T-cell (primary cell): Measurements from ENCODE around the gene LIPI. TPM values are rescaled to one million over a fixed set of nuclear protein-coding genes. Genes with fewer than 3 reads are reported as not detected.
"Not testable (repeated sequence)": the region's sequence is repeated elsewhere in the genome, so short reads cannot be mapped to it uniquely, and the experiment has no call there.

Source experiments
- ATAC-seq, 4 experiments: fragments of 200-7000 bp in 3 of 4; fragments of 150-1000 bp in 1 of 4; cut with Tn5 transposase; replicated peaks in 1 of 4; 1 replicate in 3 of 4; 2 replicates in 1 of 4; pipeline ENCODE4 v1.10.0; 2021; ENCODE audit warnings: moderate library complexity in 3 of 4, mild to moderate bottlenecking in 2 of 4, moderate number of reproducible peaks in 1 of 4
- CTCF ChIA-PET, 2 donors: fragments of 300-600 bp; sonication (Branson Sonifier 250); formaldehyde crosslinking; loops; one replicate each; lab custom pipeline; 2022; ENCODE audit warnings: antibody characterized with exemption in 2 of 2; lab: Charles Lee
- POLR2A ChIA-PET, 2 donors: fragments of 300-600 bp; sonication (Branson Sonifier 250); formaldehyde crosslinking; loops; one replicate each; lab custom pipeline; 2022; ENCODE audit warnings: antibody characterized with exemption in 2 of 2; lab: Charles Lee
- DNase-seq, 35 experiments: peaks; one replicate each; pipeline versions ENCODE4 v3.0.0 to v3.0.0-alpha.2; 2013 to 2023
- H3K27ac ChIP-seq: one replicate; pipeline ENCODE4 v1.5.1; 2013; ENCODE audit warnings: low read length
- H3K27me3 ChIP-seq, 2 experiments: replicated peaks in 1 of 2; 1 replicate in 1 of 2; 2 replicates in 1 of 2; pipeline versions ENCODE4 v1.6.1 to v1.7.0; 2013; ENCODE audit warnings: low read length in 1 of 2, mixed read lengths in 1 of 2; ENCODE audit not compliant: control insufficient read depth in 2 of 2, insufficient read depth in 2 of 2; ENCODE audit errors: extremely low read depth in 1 of 2
- H3K36me3 ChIP-seq, 2 donors: 1 replicate in 1 of 2; 2 replicates in 1 of 2; pipeline versions ENCODE4 v1.6.1 to v1.7.0; 2013; ENCODE audit warnings: low read length in 1 of 2; ENCODE audit not compliant: control insufficient read depth in 2 of 2, insufficient read depth in 1 of 2; ENCODE audit errors: extremely low read depth in 1 of 2
- H3K4me1 ChIP-seq, 2 experiments: 1 replicate in 1 of 2; 2 replicates in 1 of 2; pipeline versions ENCODE4 v1.6.1 to v1.7.0; 2013; ENCODE audit warnings: low read length in 2 of 2, mixed read lengths in 1 of 2; ENCODE audit not compliant: insufficient read depth in 2 of 2, control insufficient read depth in 1 of 2; ENCODE audit errors: extremely low read depth in 1 of 2
- H3K4me3 ChIP-seq, 2 donors: 1 replicate in 1 of 2; 2 replicates in 1 of 2; pipeline versions ENCODE4 v1.5.1 to v1.7.0; 2013; ENCODE audit warnings: mild to moderate bottlenecking in 2 of 2, low read length in 1 of 2, moderate library complexity in 1 of 2; ENCODE audit not compliant: control insufficient read depth in 1 of 2; ENCODE audit errors: extremely low read depth in 1 of 2
- H3K9me3 ChIP-seq: 2 replicates; pipeline ENCODE4 v1.7.0; 2013
- H3K27ac Mint-ChIP-seq, 2 donors: one replicate each; pipeline ENCODE4 v1.8.0; 2020 to 2021; ENCODE audit warnings: mild to moderate bottlenecking in 2 of 2, mixed read lengths in 2 of 2
- H3K27me3 Mint-ChIP-seq, 2 donors: one replicate each; pipeline ENCODE4 v1.8.0; 2021 to 2022; ENCODE audit warnings: mixed read lengths in 2 of 2
- H3K36me3 Mint-ChIP-seq: one replicate; pipeline ENCODE4 v1.8.0; 2021; ENCODE audit warnings: mixed read lengths
- H3K4me1 Mint-ChIP-seq, 3 donors: one replicate each; pipeline ENCODE4 v1.8.0; 2020 to 2022; ENCODE audit warnings: mixed read lengths in 3 of 3, mild to moderate bottlenecking in 1 of 3
- H3K4me3 Mint-ChIP-seq, 3 donors: one replicate each; pipeline ENCODE4 v1.8.0; 2020 to 2022; ENCODE audit warnings: mild to moderate bottlenecking in 3 of 3, mixed read lengths in 3 of 3, moderate library complexity in 3 of 3
- H3K9me3 Mint-ChIP-seq, 3 donors: one replicate each; pipeline ENCODE4 v1.8.0; 2020 to 2022; ENCODE audit warnings: mixed read lengths in 3 of 3
- WGBS: methylation state at CpG from one replicate; pipeline ENCODE4 v1.1.5; 2013; ENCODE audit warnings: missing lambda C conversion rate; ENCODE audit not compliant: insufficient coverage; 5-methylcytosine and 5-hydroxymethylcytosine counted together
- total RNA-seq, 35 experiments: library from RNA in 6 of 35; stranded (reverse) in 6 of 35; fragments of 120-200 nt in 1 of 35; gene quantifications; one replicate each; pipeline versions ENCODE4 v1.2.1 to v1.2.4 and lab custom pipeline; 2013 to 2026

The LIPI gene
- total RNA-seq, 5 donors from 2014 or later (not counting 1 experiment from before 2014, with no cell fraction given): not detected

DNA sequence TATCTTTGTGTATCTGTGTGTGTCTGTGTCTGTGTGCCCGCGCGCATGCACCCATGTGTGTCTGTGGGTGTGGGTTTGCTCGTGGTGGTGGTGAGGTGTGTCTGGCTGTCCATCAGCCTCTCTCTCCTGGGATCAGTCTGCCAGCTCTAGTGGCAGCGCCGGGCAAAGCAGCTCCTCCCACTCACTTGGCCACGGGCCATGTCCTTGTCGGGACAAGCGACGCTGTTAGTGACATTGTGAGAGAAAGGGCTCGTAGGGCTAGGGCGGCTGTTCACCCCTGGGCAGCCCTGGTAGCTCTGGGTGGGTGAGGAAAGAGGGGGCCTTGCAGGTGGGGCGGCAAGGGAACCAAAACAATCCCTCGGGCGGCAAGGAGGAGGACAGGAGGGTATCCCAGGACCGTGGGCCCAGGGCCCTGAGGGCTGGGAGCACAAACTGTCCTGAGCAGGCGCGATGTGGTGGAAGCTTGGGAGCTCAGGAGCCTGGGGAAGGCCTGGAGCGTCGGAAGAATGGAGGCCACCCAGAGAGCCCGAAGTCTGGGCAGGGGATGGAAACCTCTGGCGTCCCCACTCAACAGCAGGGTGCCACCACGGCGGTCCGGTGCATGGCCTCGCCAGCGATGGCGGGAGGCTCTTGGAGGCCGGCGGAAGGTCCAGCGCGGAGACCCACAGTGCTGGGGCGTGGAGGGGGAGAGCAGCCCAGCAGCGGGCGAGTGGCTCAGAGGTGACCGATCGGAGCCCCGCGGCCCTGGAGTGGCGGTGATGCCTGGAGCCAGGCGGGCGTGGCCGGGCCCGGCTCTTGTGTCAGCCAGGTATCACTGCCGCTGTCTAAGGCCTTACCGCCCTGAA is 140.5 kb downstream of the LIPI start:
- no peaks in the 10 kb centered on the region for H3K9me3 Mint-ChIP-seq

DNA sequence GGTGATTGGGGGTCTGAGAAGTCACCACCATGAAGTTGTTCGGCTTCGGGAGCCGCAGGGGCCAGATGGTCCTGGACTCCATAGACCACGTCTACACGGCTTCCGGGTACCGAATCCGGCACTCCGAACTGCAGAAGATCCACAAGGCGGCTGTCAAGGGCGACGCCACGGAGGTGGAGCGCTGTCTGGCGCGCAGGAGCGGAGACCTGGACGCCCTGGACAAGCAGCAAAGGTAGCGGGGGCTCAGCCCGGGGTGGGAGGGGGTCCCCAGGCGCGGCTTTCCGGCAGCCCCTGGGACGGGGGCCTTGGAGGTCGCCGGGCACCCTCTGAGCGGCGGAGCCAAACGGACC is 146.5 kb downstream of the LIPI start:
- Mint-ChIP-seq H3K4me1 (peaks cover 0 to 22% (median 0%) of the 10 kb centered on the region in 3 donors), H3K27me3 (no peaks in the 10 kb centered on the region), H3K4me3 (peak overlapping the region in 1 of 3 donors; percentile 95), H3K27ac (no peak overlapping the region), H3K9me3 (no peaks in the 10 kb centered on the region), H3K36me3 (no peaks in the 10 kb centered on the region)
- no peaks in the 10 kb centered on the region for H3K9me3 ChIP-seq
- no peaks in the 10 kb centered on the region for H3K36me3 ChIP-seq
- ATAC-seq (peak in 1 of 4 experiments; percentile 71), DNase-seq (peak in 2 of 35 experiments; percentile 26 to 32)
- CTCF ChIA-PET: interaction anchor here in 1 of 2 donors (1.2 kb wide), 1 partner anchor 143 kb away, joined by 3 read pairs; no protein-coding TSS in a partner anchor
- no peaks in the 10 kb centered on the region for H3K27me3 ChIP-seq
- H3K4me1 ChIP-seq: no peaks in the 10 kb centered on the region
- H3K27ac ChIP-seq: no peak overlapping the region
- whole genome bisulfite sequencing: over 99% methylated on average over 22 of the region's 29 CpGs
- POLR2A ChIA-PET: no interaction called here
- H3K4me3 ChIP-seq: no peak overlapping the region

More for the DNA sequence above, 140.5 kb downstream of the LIPI start:
- ATAC-seq: no peak
- no peaks in the 10 kb centered on the region for H3K36me3 ChIP-seq
- Mint-ChIP-seq H3K27ac (no peak overlapping the region), H3K36me3 (no peaks in the 10 kb centered on the region), H3K4me1 (peaks cover 0 to 17% (median 0%) of the 10 kb centered on the region in 3 donors), H3K4me3 (no peak overlapping the region), H3K27me3 (no peaks in the 10 kb centered on the region)
- CTCF ChIA-PET: no interaction called here
- POLR2A ChIA-PET: no interaction called here
- H3K27me3 ChIP-seq: peaks cover 0 to 3% of the 10 kb centered on the region in 2 experiments
- no peak overlapping the region for H3K4me3 ChIP-seq
- 97% methylated on average over 35 of the region's 46 CpGs for WGBS
- no peak for DNase-seq
- no peak overlapping the region for H3K27ac ChIP-seq
- no peaks in the 10 kb centered on the region for H3K4me1 ChIP-seq
- H3K9me3 ChIP-seq: no peaks in the 10 kb centered on the region

DNA sequence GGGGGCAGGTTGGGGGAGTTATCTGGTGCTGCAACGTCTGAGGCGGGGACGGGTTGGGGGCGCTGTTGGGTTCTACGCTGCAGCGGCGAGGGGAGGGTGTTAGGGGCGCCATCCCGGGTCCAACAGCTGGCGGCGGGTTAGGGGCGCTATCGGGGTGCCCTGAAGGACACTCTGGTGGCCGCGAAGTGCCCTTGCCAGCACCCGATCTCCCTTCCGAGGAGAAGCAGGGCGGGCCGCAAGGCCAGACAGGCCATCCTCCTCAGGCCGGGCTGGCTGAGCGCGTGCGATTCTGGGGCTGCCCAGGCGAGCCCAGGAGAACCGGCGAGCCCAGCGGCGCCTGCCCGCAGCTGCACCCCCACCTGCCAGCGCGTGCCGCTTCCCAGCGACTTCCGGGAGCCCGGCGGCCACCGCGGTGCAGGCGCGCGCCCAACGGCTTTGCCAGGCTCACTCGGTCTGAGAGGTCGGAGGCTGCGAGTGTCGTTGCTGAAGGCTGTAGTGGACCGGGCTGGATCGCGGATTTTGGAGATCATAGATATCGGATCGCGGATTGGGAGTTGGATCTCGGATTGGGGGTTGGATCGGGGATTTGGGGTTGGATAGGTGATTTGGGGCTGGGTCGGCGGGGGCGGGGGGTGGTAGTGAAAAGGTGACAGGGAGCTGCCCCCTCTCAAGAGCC is 147.0 kb downstream of the LIPI start:
- H3K27ac ChIP-seq, H3K4me1 ChIP-seq, H3K36me3 ChIP-seq, H3K9me3 ChIP-seq, H3K27me3 ChIP-seq, H3K27me3 Mint-ChIP-seq, H3K9me3 Mint-ChIP-seq, POLR2A ChIA-PET, H3K4me3 ChIP-seq, H3K36me3 Mint-ChIP-seq, H3K27ac Mint-ChIP-seq: not testable (repeated sequence)
- ATAC-seq: peak in 1 of 4 experiments; percentile 91
- Mint-ChIP-seq H3K4me1 (peaks cover 0 to 22% (median 0%) of the 10 kb centered on the region in 3 donors), H3K4me3 (peak overlapping the region in 1 of 3 donors; percentile 95)
- CTCF ChIA-PET: interaction anchor here in 1 of 2 donors (1.2 kb wide), 1 partner anchor 143 kb away, joined by 3 read pairs; no protein-coding TSS in a partner anchor
- WGBS: 95% methylated on average over 57 of the region's 57 CpGs
- peak in 2 of 35 experiments; percentile 57 to 63 for DNase-seq

DNA sequence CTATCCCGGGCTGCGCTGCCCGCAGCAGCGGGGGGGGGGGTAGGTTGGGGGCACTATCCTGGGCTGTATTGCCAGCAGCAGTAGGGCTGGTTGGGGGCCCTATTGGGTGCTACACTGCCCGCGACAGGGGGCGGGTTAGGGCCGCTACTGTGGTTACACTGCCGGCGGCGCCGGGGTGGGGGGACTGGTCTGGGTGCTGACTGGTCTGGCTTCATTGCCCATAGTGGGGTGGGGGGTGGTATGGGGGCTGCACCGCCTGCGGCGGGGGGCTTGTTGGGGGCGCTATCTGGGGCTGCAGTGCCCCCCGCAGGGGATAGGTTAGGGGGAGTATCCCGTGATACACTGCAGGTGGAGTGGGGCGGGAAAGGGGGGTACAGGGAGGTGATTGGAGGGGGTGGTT is 148.1 kb downstream of the LIPI start:
- H3K9me3 Mint-ChIP-seq, H3K27ac Mint-ChIP-seq, H3K27me3 ChIP-seq, H3K27me3 Mint-ChIP-seq, H3K4me3 ChIP-seq, DNase-seq, H3K27ac ChIP-seq, H3K36me3 ChIP-seq, H3K9me3 ChIP-seq, POLR2A ChIA-PET, ATAC-seq, CTCF ChIA-PET, H3K4me1 ChIP-seq, H3K36me3 Mint-ChIP-seq: not testable (repeated sequence)
- H3K4me3 Mint-ChIP-seq: peak overlapping the region in 1 of 3 donors; percentile 95
- H3K4me1 Mint-ChIP-seq: peaks cover 0 to 22% (median 0%) of the 10 kb centered on the region in 3 donors
- WGBS: 100% methylated on average over 5 of the region's 19 CpGs

DNA sequence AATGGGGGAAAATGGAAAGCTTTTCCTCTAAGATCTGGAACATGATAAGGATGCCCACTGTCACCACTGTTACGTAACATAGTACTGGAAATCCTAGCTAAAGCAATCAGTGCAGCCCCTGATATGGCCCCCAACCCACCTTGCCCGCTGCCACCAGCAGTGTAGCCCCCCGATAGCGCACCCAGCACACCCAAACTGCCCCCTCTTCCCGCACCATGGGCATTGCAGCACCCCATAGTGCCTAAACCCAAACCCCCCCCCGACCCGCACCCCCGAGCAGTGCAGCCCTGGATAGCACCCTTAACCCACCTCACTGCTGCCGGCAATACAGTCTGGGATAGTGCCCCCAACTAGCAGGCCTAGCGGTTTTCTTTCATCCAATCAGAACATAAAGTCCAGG is 148.9 kb downstream of the LIPI start:
- peaks cover 0 to 17% (median 0%) of the 10 kb centered on the region in 3 donors for H3K4me1 Mint-ChIP-seq
- H3K36me3 ChIP-seq, H3K36me3 Mint-ChIP-seq, CTCF ChIA-PET, ATAC-seq, H3K4me3 Mint-ChIP-seq, H3K27me3 ChIP-seq, H3K27ac Mint-ChIP-seq, POLR2A ChIA-PET, DNase-seq, H3K27ac ChIP-seq, H3K9me3 ChIP-seq, H3K4me3 ChIP-seq, H3K9me3 Mint-ChIP-seq, H3K4me1 ChIP-seq, H3K27me3 Mint-ChIP-seq: not testable (repeated sequence)
- no CpG with 5 or more reads among the region's 10 CpGs for WGBS

DNA sequence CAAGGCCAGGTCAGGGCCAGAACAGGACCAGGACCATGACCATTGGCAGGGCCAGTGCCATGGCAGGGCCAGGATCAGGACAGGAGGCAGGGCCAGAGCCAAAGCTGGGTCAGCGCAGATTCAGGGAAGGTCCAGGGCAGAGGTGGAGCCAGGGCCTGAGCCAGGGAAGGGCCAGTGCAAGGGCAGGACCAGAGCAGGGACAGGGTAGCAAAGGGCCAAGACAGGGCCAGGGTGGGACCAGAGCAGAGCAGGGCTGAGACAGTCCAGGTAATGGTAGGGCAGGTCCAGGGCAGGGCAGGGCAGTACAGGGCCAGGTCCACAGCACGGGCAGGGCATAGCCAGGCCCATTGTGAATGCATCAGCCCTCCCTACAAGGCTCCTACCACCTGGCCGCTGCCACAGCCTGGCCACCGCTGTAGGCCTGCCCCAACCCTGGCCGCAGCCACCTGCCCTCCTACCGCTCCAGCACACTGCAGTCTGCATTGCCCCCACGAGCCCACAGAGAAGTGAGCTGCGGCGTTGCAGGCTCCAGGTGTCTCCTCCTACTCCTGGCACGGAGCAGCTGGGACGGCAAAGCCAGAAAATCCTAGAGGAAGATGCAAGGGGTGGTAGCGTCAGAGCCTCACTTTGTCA is 151.6 kb downstream of the LIPI start:
- H3K36me3 Mint-ChIP-seq, H3K36me3 ChIP-seq, DNase-seq, H3K27me3 Mint-ChIP-seq, H3K4me3 ChIP-seq, H3K9me3 ChIP-seq, POLR2A ChIA-PET, H3K4me3 Mint-ChIP-seq, H3K4me1 ChIP-seq, H3K9me3 Mint-ChIP-seq, CTCF ChIA-PET, H3K27me3 ChIP-seq, H3K4me1 Mint-ChIP-seq, H3K27ac ChIP-seq, H3K27ac Mint-ChIP-seq: not testable (repeated sequence)
- 97% methylated on average over 7 of the region's 12 CpGs for WGBS
- peak in 1 of 4 experiments; percentile 30 for ATAC-seq
